ENCODE data around the gene WIPF1. TPM values are rescaled to one million over a fixed set of nuclear protein-coding genes. Genes with fewer than 3 reads are reported as not detected.
A peak's percentile ranks its signal among the peaks of the same experiment; 100 is the strongest.

Gene WIPF1
- total RNA-seq, 1 donor from 2014 or later: 19.3 TPM

- Mint-ChIP-seq H3K9me3 (ENCODE audit: unreplicated experiment) (no peaks in the 10 kb centered on the region), H3K4me3 (ENCODE audit: unreplicated experiment) (no peak overlapping the region), H3K4me1 (ENCODE audit: low read depth, unreplicated experiment) (peaks cover 3% of the 10 kb centered on the region), H3K27me3 (ENCODE audit: low read depth, unreplicated experiment) (no peaks in the 10 kb centered on the region), H3K27ac (ENCODE audit: unreplicated experiment) (no peak overlapping the region), H3K36me3 (ENCODE audit: low read depth, unreplicated experiment) (peaks cover 9% of the 10 kb centered on the region)
- Histone ChIP-seq H3K27me3 (ENCODE audit: insufficient read depth, low read length) (no peaks in the 10 kb centered on the region), H4K20me1 (ENCODE audit: insufficient read depth, low read length) (no peaks in the 10 kb centered on the region), H3K9me3 (ENCODE audit: insufficient read depth, low read depth, low read length) (no peaks in the 10 kb centered on the region), H3K9ac (ENCODE audit: low read length) (no peak overlapping the region), H3K4me3 (ENCODE audit: insufficient read depth, low read depth, low read length) (no peak overlapping the region), H3K4me2 (ENCODE audit: low read length) (no peak overlapping the region), H2AFZ (ENCODE audit: low read depth, low read length) (no peak overlapping the region), H3K36me3 (ENCODE audit: insufficient read depth, low read length) (peaks cover 2% of the 10 kb centered on the region), H3K4me1 (ENCODE audit: insufficient read depth, low read length) (no peaks in the 10 kb centered on the region), H3K27ac (ENCODE audit: low read depth, low read length) (no peak overlapping the region), H3K79me2 (ENCODE audit: insufficient read depth, low read length) (no peaks in the 10 kb centered on the region)
- TF ChIP-seq EZH2 (IDR thresholded peaks at IDR 0.05; ENCODE audit: insufficient read depth, low read length) (no peak), CTCF (IDR thresholded peaks at IDR 0.05; ENCODE audit: insufficient read depth, low read depth, low read length) (peak; percentile 73)
- peak; percentile 97 for FAIRE-seq
- peak; percentile 49 for DNase-seq (ENCODE audit: low read depth)
Observed at GRCh38 chr2:174577967-174578589, 19.5 kb downstream of the WIPF1 start.

- H3K9ac ChIP-seq (ENCODE audit: low read length): no peak overlapping the region
- H4K20me1 ChIP-seq (ENCODE audit: insufficient read depth, low read length): no peaks in the 10 kb centered on the region
- Mint-ChIP-seq H3K4me3 (ENCODE audit: unreplicated experiment) (no peak overlapping the region), H3K36me3 (ENCODE audit: low read depth, unreplicated experiment) (peaks cover 6% of the 10 kb centered on the region), H3K27ac (ENCODE audit: unreplicated experiment) (no peak overlapping the region), H3K4me1 (ENCODE audit: low read depth, unreplicated experiment) (peaks cover 1% of the 10 kb centered on the region), H3K27me3 (ENCODE audit: low read depth, unreplicated experiment) (no peaks in the 10 kb centered on the region), H3K9me3 (ENCODE audit: unreplicated experiment) (no peaks in the 10 kb centered on the region)
- H3K9me3 ChIP-seq (ENCODE audit: insufficient read depth, low read depth, low read length): no peaks in the 10 kb centered on the region
- H3K36me3 ChIP-seq (ENCODE audit: insufficient read depth, low read length): peaks cover 9% of the 10 kb centered on the region
- DNase-seq (ENCODE audit: low read depth) (no peak), FAIRE-seq (no peak)
- H3K27me3 ChIP-seq (ENCODE audit: insufficient read depth, low read length): no peaks in the 10 kb centered on the region
- no peaks in the 10 kb centered on the region for H3K4me1 ChIP-seq (ENCODE audit: insufficient read depth, low read length)
- no peak overlapping the region for H3K4me3 ChIP-seq (ENCODE audit: insufficient read depth, low read depth, low read length)
- no peak overlapping the region for H3K27ac ChIP-seq (ENCODE audit: low read depth, low read length)
- TF ChIP-seq EZH2 (IDR thresholded peaks at IDR 0.05; ENCODE audit: insufficient read depth, low read length) (no peak), CTCF (IDR thresholded peaks at IDR 0.05; ENCODE audit: insufficient read depth, low read depth, low read length) (no peak)
- no peak overlapping the region for H3K4me2 ChIP-seq (ENCODE audit: low read length)
- no peaks in the 10 kb centered on the region for H3K79me2 ChIP-seq (ENCODE audit: insufficient read depth, low read length)
- H2AFZ ChIP-seq (ENCODE audit: low read depth, low read length): no peak overlapping the region
Observed at GRCh38 chr2:174575124-174575776, 22.4 kb downstream of the WIPF1 start.

GRCh38 chr2:174574657-174575056, 22.9 kb downstream of the WIPF1 start:
- Histone ChIP-seq H3K4me1 (ENCODE audit: insufficient read depth, low read length) (no peaks in the 10 kb centered on the region), H2AFZ (ENCODE audit: low read depth, low read length) (no peak overlapping the region), H3K4me2 (ENCODE audit: low read length) (no peak overlapping the region), H3K9me3 (ENCODE audit: insufficient read depth, low read depth, low read length) (no peaks in the 10 kb centered on the region), H3K4me3 (ENCODE audit: insufficient read depth, low read depth, low read length) (no peak overlapping the region), H4K20me1 (ENCODE audit: insufficient read depth, low read length) (no peaks in the 10 kb centered on the region), H3K27ac (ENCODE audit: low read depth, low read length) (no peak overlapping the region), H3K27me3 (ENCODE audit: insufficient read depth, low read length) (no peaks in the 10 kb centered on the region), H3K79me2 (ENCODE audit: insufficient read depth, low read length) (no peaks in the 10 kb centered on the region), H3K36me3 (ENCODE audit: insufficient read depth, low read length) (peaks cover 12% of the 10 kb centered on the region), H3K9ac (ENCODE audit: low read length) (no peak overlapping the region)
- Mint-ChIP-seq H3K36me3 (ENCODE audit: low read depth, unreplicated experiment) (peaks cover 3% of the 10 kb centered on the region), H3K9me3 (ENCODE audit: unreplicated experiment) (no peaks in the 10 kb centered on the region), H3K27me3 (ENCODE audit: low read depth, unreplicated experiment) (no peaks in the 10 kb centered on the region), H3K27ac (ENCODE audit: unreplicated experiment) (no peak overlapping the region), H3K4me3 (ENCODE audit: unreplicated experiment) (no peak overlapping the region), H3K4me1 (ENCODE audit: low read depth, unreplicated experiment) (peaks cover 1% of the 10 kb centered on the region)
- DNase-seq (ENCODE audit: low read depth): no peak
- FAIRE-seq: no peak
- TF ChIP-seq EZH2 (IDR thresholded peaks at IDR 0.05; ENCODE audit: insufficient read depth, low read length): no peak
- no peak for TF ChIP-seq CTCF (IDR thresholded peaks at IDR 0.05; ENCODE audit: insufficient read depth, low read depth, low read length)

Data from astrocyte (in vitro differentiated cells and primary cell).